Measurements from ENCODE around the gene KIF25.
A peak's percentile ranks its signal among the peaks of the same experiment; 100 is the strongest.

KIF25 gene

DNA sequence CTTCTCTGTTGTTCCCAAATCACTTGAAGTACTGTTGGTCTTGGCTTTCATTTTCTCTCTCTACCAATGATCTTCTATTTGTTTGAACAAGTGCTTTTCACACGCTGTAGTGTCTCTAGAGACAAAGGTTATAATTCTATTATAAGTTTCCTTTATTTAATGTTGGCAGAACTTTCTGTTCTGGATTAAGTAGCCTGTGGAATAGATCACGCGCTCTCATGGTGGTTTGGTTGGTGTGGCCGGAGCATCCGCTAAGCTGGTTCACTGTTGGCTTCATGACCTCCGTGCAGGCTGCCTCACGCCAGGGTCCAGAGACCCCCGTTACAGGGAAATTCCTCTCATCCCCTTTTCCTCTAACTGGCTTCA is 30.9 kb upstream of the KIF25 start:
- Histone ChIP-seq H2AFZ (ENCODE audit: low read depth, low read length, severe bottlenecking) (no peak overlapping the region), H3K9ac (ENCODE audit: low read length) (no peak overlapping the region), H4K20me1 (ENCODE audit: low read depth, low read length) (no peaks in the 10 kb centered on the region), H3K9me3 (ENCODE audit: insufficient read depth, low read length) (no peaks in the 10 kb centered on the region), H3K79me2 (ENCODE audit: insufficient read depth, low read length) (no peaks in the 10 kb centered on the region), H3K27me3 (ENCODE audit: low read length) (no peaks in the 10 kb centered on the region), H3K4me3 (ENCODE audit: insufficient read depth, low read length, poor library complexity, severe bottlenecking) (no peak overlapping the region), H3K9me2 (replicated peaks; ENCODE audit: insufficient read depth, low read length) (no peaks in the 10 kb centered on the region), H3K4me2 (ENCODE audit: low read depth, low read length, poor library complexity, severe bottlenecking) (no peak overlapping the region), H3K27ac (ENCODE audit: low read depth, low read length) (no peak overlapping the region), H3K36me3 (ENCODE audit: low read length) (no peaks in the 10 kb centered on the region), H3F3A (ENCODE audit: insufficient read depth) (no peaks in the 10 kb centered on the region)
- no peak for TF ChIP-seq EZH2phosphoT487 (conservative IDR thresholded peaks at IDR 0.05; ENCODE audit: low read length)
- TF ChIP-seq, protein P1, sequence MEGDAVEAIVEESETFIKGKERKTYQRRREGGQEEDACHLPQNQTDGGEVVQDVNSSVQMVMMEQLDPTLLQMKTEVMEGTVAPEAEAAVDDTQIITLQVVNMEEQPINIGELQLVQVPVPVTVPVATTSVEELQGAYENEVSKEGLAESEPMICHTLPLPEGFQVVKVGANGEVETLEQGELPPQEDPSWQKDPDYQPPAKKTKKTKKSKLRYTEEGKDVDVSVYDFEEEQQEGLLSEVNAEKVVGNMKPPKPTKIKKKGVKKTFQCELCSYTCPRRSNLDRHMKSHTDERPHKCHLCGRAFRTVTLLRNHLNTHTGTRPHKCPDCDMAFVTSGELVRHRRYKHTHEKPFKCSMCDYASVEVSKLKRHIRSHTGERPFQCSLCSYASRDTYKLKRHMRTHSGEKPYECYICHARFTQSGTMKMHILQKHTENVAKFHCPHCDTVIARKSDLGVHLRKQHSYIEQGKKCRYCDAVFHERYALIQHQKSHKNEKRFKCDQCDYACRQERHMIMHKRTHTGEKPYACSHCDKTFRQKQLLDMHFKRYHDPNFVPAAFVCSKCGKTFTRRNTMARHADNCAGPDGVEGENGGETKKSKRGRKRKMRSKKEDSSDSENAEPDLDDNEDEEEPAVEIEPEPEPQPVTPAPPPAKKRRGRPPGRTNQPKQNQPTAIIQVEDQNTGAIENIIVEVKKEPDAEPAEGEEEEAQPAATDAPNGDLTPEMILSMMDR (IDR thresholded peaks at IDR 0.05; ENCODE audit: insufficient read depth, low read length, poor library complexity, severe bottlenecking) = no peak

DNA sequence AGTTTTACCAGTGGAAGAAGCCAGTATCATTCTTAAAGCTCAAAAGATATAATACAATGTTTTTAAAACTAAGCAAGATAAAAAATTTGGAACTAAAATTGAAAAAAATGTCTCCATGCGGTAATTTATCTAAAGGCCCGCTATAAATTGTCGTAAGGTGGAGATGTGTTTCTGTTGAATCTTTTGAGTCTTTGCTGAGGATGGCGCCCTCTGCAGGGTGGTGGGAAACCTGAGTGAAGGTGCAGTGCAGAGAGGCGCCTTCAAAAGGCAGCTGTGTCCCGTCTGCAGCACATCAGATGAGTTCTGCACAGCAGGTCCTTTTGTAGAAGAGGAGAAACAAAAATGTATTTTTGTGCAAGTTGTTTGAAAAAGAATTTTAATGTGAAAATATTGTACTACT is 29.4 kb upstream of the KIF25 start:
- H3K36me3 ChIP-seq (ENCODE audit: low read length) = no peaks in the 10 kb centered on the region
- H3K4me3 ChIP-seq (ENCODE audit: insufficient read depth, low read length, poor library complexity, severe bottlenecking) = no peak overlapping the region
- H2AFZ ChIP-seq (ENCODE audit: low read depth, low read length, severe bottlenecking) = no peak overlapping the region
- H4K20me1 ChIP-seq (ENCODE audit: low read depth, low read length) = no peaks in the 10 kb centered on the region
- H3F3A ChIP-seq (ENCODE audit: insufficient read depth) = no peaks in the 10 kb centered on the region
- no peaks in the 10 kb centered on the region for H3K79me2 ChIP-seq (ENCODE audit: insufficient read depth, low read length)
- H3K4me2 ChIP-seq (ENCODE audit: low read depth, low read length, poor library complexity, severe bottlenecking) = no peak overlapping the region
- H3K27me3 ChIP-seq (ENCODE audit: low read length) = no peaks in the 10 kb centered on the region
- H3K9ac ChIP-seq (ENCODE audit: low read length) = no peak overlapping the region
- no peak overlapping the region for H3K27ac ChIP-seq (ENCODE audit: low read depth, low read length)
- no peaks in the 10 kb centered on the region for H3K9me2 ChIP-seq (replicated peaks; ENCODE audit: insufficient read depth, low read length)
- TF ChIP-seq, protein P1 (IDR thresholded peaks at IDR 0.05; ENCODE audit: insufficient read depth, low read length, poor library complexity, severe bottlenecking) = peak; percentile 43
- no peak for TF ChIP-seq EZH2phosphoT487 (conservative IDR thresholded peaks at IDR 0.05; ENCODE audit: low read length)
- no peaks in the 10 kb centered on the region for H3K9me3 ChIP-seq (ENCODE audit: insufficient read depth, low read length)

DNA sequence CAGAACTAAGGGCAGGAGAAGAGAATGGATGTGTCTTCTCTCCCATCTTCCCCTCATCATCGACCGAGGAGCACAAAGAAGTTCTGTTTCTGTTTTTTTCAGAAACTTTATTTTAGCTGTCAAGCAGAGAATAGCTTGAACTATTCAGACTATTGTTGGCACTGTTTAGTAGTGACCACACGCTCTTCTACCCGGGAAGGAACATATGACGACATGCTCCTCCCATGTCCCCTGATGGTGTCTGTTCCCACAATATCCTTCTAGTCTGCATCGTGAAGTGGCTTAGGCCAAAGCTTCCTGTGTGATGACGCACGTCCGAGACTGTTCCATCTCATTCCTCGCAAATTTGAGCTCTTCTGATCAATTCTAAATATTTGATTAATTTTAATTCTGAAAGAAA is 27.2 kb upstream of the KIF25 start:
- H3K4me3 ChIP-seq (ENCODE audit: insufficient read depth, low read length, poor library complexity, severe bottlenecking) = no peak overlapping the region
- TF ChIP-seq EZH2phosphoT487 (conservative IDR thresholded peaks at IDR 0.05; ENCODE audit: low read length) = no peak
- TF ChIP-seq, protein P1 (IDR thresholded peaks at IDR 0.05; ENCODE audit: insufficient read depth, low read length, poor library complexity, severe bottlenecking) = no peak
- H3K9me2 ChIP-seq (replicated peaks; ENCODE audit: insufficient read depth, low read length) = no peaks in the 10 kb centered on the region
- no peaks in the 10 kb centered on the region for H3K27me3 ChIP-seq (ENCODE audit: low read length)
- H3K9me3 ChIP-seq (ENCODE audit: insufficient read depth, low read length) = no peaks in the 10 kb centered on the region
- H3K9ac ChIP-seq (ENCODE audit: low read length) = no peak overlapping the region
- H3K36me3 ChIP-seq (ENCODE audit: low read length) = no peaks in the 10 kb centered on the region
- no peaks in the 10 kb centered on the region for H4K20me1 ChIP-seq (ENCODE audit: low read depth, low read length)
- H3K79me2 ChIP-seq (ENCODE audit: insufficient read depth, low read length) = no peaks in the 10 kb centered on the region
- H3F3A ChIP-seq (ENCODE audit: insufficient read depth) = no peaks in the 10 kb centered on the region
- H3K4me2 ChIP-seq (ENCODE audit: low read depth, low read length, poor library complexity, severe bottlenecking) = no peak overlapping the region
- no peak overlapping the region for H3K27ac ChIP-seq (ENCODE audit: low read depth, low read length)
- H2AFZ ChIP-seq (ENCODE audit: low read depth, low read length, severe bottlenecking) = no peak overlapping the region

DNA sequence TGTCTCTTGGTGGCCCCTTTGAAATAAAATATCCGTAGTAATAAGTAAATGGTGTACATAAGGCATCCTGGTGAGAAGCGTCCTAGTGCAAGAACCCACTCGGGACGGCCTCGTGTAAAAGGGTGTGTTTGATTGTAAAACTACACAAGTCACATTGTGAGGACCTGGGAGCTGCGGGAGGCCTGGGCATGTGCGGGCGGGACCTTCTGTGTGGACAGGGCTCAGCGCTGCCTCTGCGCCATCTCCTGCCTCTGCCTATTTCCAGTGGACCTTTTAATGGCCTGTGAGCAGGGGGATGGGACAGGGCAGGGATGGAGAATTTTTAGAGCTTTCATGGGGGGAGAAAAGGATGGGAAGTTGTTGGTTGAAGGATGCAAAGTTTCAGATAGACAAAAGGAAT is 25.3 kb upstream of the KIF25 start:
- no peaks in the 10 kb centered on the region for H3K9me2 ChIP-seq (replicated peaks; ENCODE audit: insufficient read depth, low read length)
- no peaks in the 10 kb centered on the region for H4K20me1 ChIP-seq (ENCODE audit: low read depth, low read length)
- H3F3A ChIP-seq (ENCODE audit: insufficient read depth) = no peaks in the 10 kb centered on the region
- TF ChIP-seq EZH2phosphoT487 (conservative IDR thresholded peaks at IDR 0.05; ENCODE audit: low read length) = no peak
- TF ChIP-seq, protein P1 (IDR thresholded peaks at IDR 0.05; ENCODE audit: insufficient read depth, low read length, poor library complexity, severe bottlenecking) = no peak
- no peaks in the 10 kb centered on the region for H3K79me2 ChIP-seq (ENCODE audit: insufficient read depth, low read length)
- H3K27ac ChIP-seq (ENCODE audit: low read depth, low read length) = no peak overlapping the region
- H2AFZ ChIP-seq (ENCODE audit: low read depth, low read length, severe bottlenecking) = no peak overlapping the region
- no peak overlapping the region for H3K4me2 ChIP-seq (ENCODE audit: low read depth, low read length, poor library complexity, severe bottlenecking)
- no peaks in the 10 kb centered on the region for H3K9me3 ChIP-seq (ENCODE audit: insufficient read depth, low read length)
- no peaks in the 10 kb centered on the region for H3K27me3 ChIP-seq (ENCODE audit: low read length)
- H3K9ac ChIP-seq (ENCODE audit: low read length) = no peak overlapping the region
- no peaks in the 10 kb centered on the region for H3K36me3 ChIP-seq (ENCODE audit: low read length)
- H3K4me3 ChIP-seq (ENCODE audit: insufficient read depth, low read length, poor library complexity, severe bottlenecking) = no peak overlapping the region

All from SU-DHL-6 (cell line).